A549 (cell line): ENCODE measurements around the gene ARL3. TPM values are rescaled to one million over a fixed set of nuclear protein-coding genes. Genes with fewer than 3 reads are reported as not detected.
"Not testable (repeated sequence)": the region's sequence is repeated elsewhere in the genome, so short reads cannot be mapped to it uniquely, and the experiment has no call there.

Source experiments
- ATAC-seq, 2 experiments: fragments of 200-7000 bp in 1 of 2; fragments of >200 bp in 1 of 2; cut with Nextera tagmentation in 1 of 2; cut with Tn5 transposase in 1 of 2; 3 replicates each; pipeline versions ENCODE4 v1.8.0 to v1.9.1; 2018 to 2020; ENCODE audit warnings: mild to moderate bottlenecking in 1 of 2, moderate library complexity in 1 of 2
- CTCF ChIA-PET: fragments of 300-600 bp; sonication (Branson Sonifier 250); formaldehyde crosslinking; extraction: SDS; loops from one replicate; lab custom pipeline; 2021; ENCODE audit warnings: antibody characterized with exemption, inconsistent platforms; lab: Yijun Ruan, JAX
- POLR2A ChIA-PET: fragments of 350-600 bp; formaldehyde crosslinking; extraction: SDS; loops from one replicate; lab custom pipeline; 2021; ENCODE audit warnings: antibody characterized with exemption, inconsistent platforms; lab: Yijun Ruan, JAX
- DNase-seq, 2 experiments: peaks; one replicate each; pipeline versions ENCODE4 v3.0.0 to v3.0.0-alpha.2; 2011 to 2016; ENCODE audit warnings: low read depth in 1 of 2, low spot score in 1 of 2
- FAIRE-seq: peaks from 2 replicates; lab custom pipeline; 2011; peaks lifted over from hg19 to GRCh38; lab: Jason Lieb, UNC
- H3K27ac ChIP-seq, 2 experiments: fragments of >200 bp; sonication (Bioruptor Twin); formaldehyde crosslinking; 3 replicates each; pipeline ENCODE4 v1.5.1; 2016 to 2017
- H3K4me1 ChIP-seq: fragments of >200 bp; sonication (Bioruptor Twin); formaldehyde crosslinking; 3 replicates; pipeline ENCODE4 v1.6.1; 2016
- H3K4me2 ChIP-seq: fragments of >200 bp; sonication (Bioruptor Twin); formaldehyde crosslinking; 3 replicates; pipeline ENCODE4 v1.6.1; 2016
- H3K4me3 ChIP-seq: fragments of >200 bp; sonication (Bioruptor Twin); formaldehyde crosslinking; 3 replicates; pipeline ENCODE4 v1.5.1; 2016
- H3K9me3 ChIP-seq: fragments of >200 bp; sonication (Bioruptor Twin); formaldehyde crosslinking; 3 replicates; pipeline ENCODE4 v1.6.1; 2016
- BHLHE40 ChIP-seq: IDR thresholded peaks from 2 replicates; pipeline ENCODE4 v1.6.1; 2012; ENCODE audit warnings: low read depth, low read length, inconsistent platforms
- CBX2 ChIP-seq: fragments of 200-600 bp; sonication (generic); IDR thresholded peaks from 2 replicates; pipeline ENCODE4 v1.6.1; 2016; ENCODE audit warnings: low read depth, mild to moderate bottlenecking, borderline replicate concordance
- E2F6 ChIP-seq: IDR thresholded peaks from 2 replicates; pipeline ENCODE4 v1.6.1; 2012; ENCODE audit warnings: low read depth, borderline replicate concordance
- EHMT2 ChIP-seq: fragments of 200-600 bp; sonication (generic); IDR thresholded peaks from 2 replicates; pipeline ENCODE4 v1.6.1; 2016; ENCODE audit warnings: antibody characterized with exemption, low read depth, mild to moderate bottlenecking, moderate library complexity
- ESRRA ChIP-seq: fragments of 150-350 bp; IDR thresholded peaks from 2 replicates; pipeline ENCODE4 v1.6.1; 2014; ENCODE audit warnings: mild to moderate bottlenecking, low read length, borderline replicate concordance
- FOSL2 ChIP-seq, 2 experiments: fragments of 450-650 bp in 1 of 2; fragments of >200 bp in 1 of 2; sonication (Bioruptor Twin) in 1 of 2; formaldehyde crosslinking; IDR thresholded peaks; 2 replicates each; pipeline versions ENCODE4 v1.5.0 to v1.6.1; 2016 to 2020; ENCODE audit warnings: mild to moderate bottlenecking in 1 of 2, moderate library complexity in 1 of 2
- HDAC2 ChIP-seq: fragments of 200-600 bp; sonication (generic); IDR thresholded peaks from 2 replicates; pipeline ENCODE4 v1.6.1; 2016
- HOXB13 ChIP-seq: fragments of 250-450 bp; sonication (Bioruptor Pico); IDR thresholded peaks from 2 replicates; pipeline ENCODE4 v1.5.0; 2020; ENCODE audit warnings: low read depth, mild to moderate bottlenecking, moderate library complexity
- KDM5A ChIP-seq: fragments of 200-600 bp; sonication (generic); IDR thresholded peaks from 2 replicates; pipeline ENCODE4 v1.6.1; 2016; ENCODE audit warnings: antibody characterized with exemption, mild to moderate bottlenecking
- NPAS2 ChIP-seq: fragments of 250-450 bp; sonication (Bioruptor Pico); IDR thresholded peaks from 2 replicates; pipeline ENCODE4 v1.8.0; 2022; ENCODE audit warnings: mild to moderate bottlenecking, moderate library complexity, borderline replicate concordance
- RAD21 ChIP-seq, 2 experiments: fragments of >200 bp in 1 of 2; sonication (Bioruptor Twin) in 1 of 2; formaldehyde crosslinking in 1 of 2; IDR thresholded peaks in 1 of 2; conservative IDR thresholded peaks in 1 of 2; 2 replicates in 1 of 2; 3 replicates in 1 of 2; pipeline ENCODE4 v1.6.1; 2012 to 2018; ENCODE audit warnings: inconsistent platforms in 1 of 2
- RARB ChIP-seq: fragments of 250-450 bp; sonication (Bioruptor Pico); IDR thresholded peaks from 2 replicates; pipeline ENCODE4 v1.8.0; 2021; ENCODE audit warnings: mild to moderate bottlenecking, moderate library complexity
- RCOR1 ChIP-seq: fragments of 150-350 bp; IDR thresholded peaks from 2 replicates; pipeline ENCODE4 v1.6.1; 2014; ENCODE audit warnings: antibody characterized with exemption, low read length, low read depth
- RFX5 ChIP-seq: fragments of 450-650 bp; IDR thresholded peaks from 2 replicates; pipeline ENCODE4 v1.7.1; 2014; ENCODE audit warnings: antibody characterized with exemption, mild to moderate bottlenecking, moderate library complexity
- RNF2 ChIP-seq: fragments of 200-600 bp; sonication (generic); IDR thresholded peaks from 2 replicates; pipeline ENCODE4 v1.6.1; 2016; ENCODE audit warnings: low read depth, mild to moderate bottlenecking, antibody characterized with exemption, moderate library complexity, borderline replicate concordance
- TFCP2L1 ChIP-seq: fragments of 250-450 bp; sonication (Bioruptor Pico); IDR thresholded peaks from 2 replicates; pipeline ENCODE4 v1.5.0; 2021; ENCODE audit warnings: mild to moderate bottlenecking
- TP53 ChIP-seq: fragments of 250-450 bp; sonication (Bioruptor Pico); IDR thresholded peaks from 2 replicates; pipeline ENCODE4 v1.5.0; 2021; ENCODE audit warnings: mild to moderate bottlenecking, moderate library complexity
- ZNF302 ChIP-seq: fragments of 250-450 bp; sonication (Bioruptor Pico); IDR thresholded peaks from 2 replicates; pipeline ENCODE4 v1.9.0; 2021; ENCODE audit warnings: inconsistent platforms, mild to moderate bottlenecking, moderate library complexity
- WGBS: methylation state at CpG from one replicate; pipeline ENCODE4 v1.1.6; 2017; ENCODE audit errors: missing lambda C conversion rate; 5-methylcytosine and 5-hydroxymethylcytosine counted together
- polyA plus RNA-seq, 4 experiments: library from polyadenylated mRNA; depleted of rRNA in 3 of 4; stranded (reverse); fragments of >200 nt; fragmentation: RNase III in 1 of 4; extraction: RNeasy Plus Mini Kit Qiagen cat#74134 plus additional on column Dnase treatment in 1 of 4; gene quantifications; 2 replicates in 3 of 4; 3 replicates in 1 of 4; pipeline ENCODE4 v1.2.3, GENCODE V29; 2011 to 2017
- TF ChIP-seq, protein P1 (sequence below): fragments of 250-450 bp; sonication (Bioruptor Pico); IDR thresholded peaks from 2 replicates; pipeline ENCODE4 v1.5.0; 2020; ENCODE audit warnings: low read depth, mild to moderate bottlenecking, moderate library complexity

Gene ARL3
- polyA plus RNA-seq, 2 of the 4 experiments (the other 2 are of a cell fraction): 20.2 to 21.3 TPM

GRCh38 chr10:102758933-102759262 is 44.7 kb upstream of the ARL3 start:
- H3K4me3 ChIP-seq, H3K27ac ChIP-seq, ATAC-seq, FAIRE-seq, H3K9me3 ChIP-seq, DNase-seq, H3K4me1 ChIP-seq, H3K4me2 ChIP-seq, POLR2A ChIA-PET, CTCF ChIA-PET: not testable (repeated sequence)
- WGBS: 91% methylated on average over 12 of the region's 12 CpGs

- H3K4me3 ChIP-seq: no peak overlapping the region
- no peaks in the 10 kb centered on the region for H3K9me3 ChIP-seq
- no peak for ATAC-seq
- no peak overlapping the region for H3K4me2 ChIP-seq
- no peak for DNase-seq
- H3K4me1 ChIP-seq: peaks cover 4% of the 10 kb centered on the region
- ChIA-PET CTCF (interaction anchor here (0.9 kb wide), 1 partner anchor 311 kb away, joined by 3 read pairs; no protein-coding TSS in a partner anchor), POLR2A (no interaction called here)
- no peak overlapping the region for H3K27ac ChIP-seq
- no peak for FAIRE-seq
- WGBS: 93% methylated on average over 9 of the region's 9 CpGs
- TF ChIP-seq RAD21 (conservative IDR thresholded peaks at IDR 0.05 in 1 of 2, IDR thresholded peaks at IDR 0.05 in 1 of 2) (no peak), TFCP2L1 (no peak), RFX5 (no peak), HDAC2 (no peak), BHLHE40 (no peak), RNF2 (no peak), NPAS2 (CRISPR knock-in tag) (no peak), RCOR1 (no peak), E2F6 (no peak), HOXB13 (CRISPR knock-in tag) (no peak), ZNF302 (CRISPR knock-in tag) (no peak), ESRRA (no peak), RARB (CRISPR knock-in tag) (no peak), KDM5A (no peak)
- TF ChIP-seq, protein P1, sequence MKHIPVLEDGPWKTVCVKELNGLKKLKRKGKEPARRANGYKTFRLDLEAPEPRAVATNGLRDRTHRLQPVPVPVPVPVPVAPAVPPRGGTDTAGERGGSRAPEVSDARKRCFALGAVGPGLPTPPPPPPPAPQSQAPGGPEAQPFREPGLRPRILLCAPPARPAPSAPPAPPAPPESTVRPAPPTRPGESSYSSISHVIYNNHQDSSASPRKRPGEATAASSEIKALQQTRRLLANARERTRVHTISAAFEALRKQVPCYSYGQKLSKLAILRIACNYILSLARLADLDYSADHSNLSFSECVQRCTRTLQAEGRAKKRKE (CRISPR knock-in tag): no peak
Measured at GRCh38 chr10:102758240-102758932, 44.2 kb upstream of the ARL3 start.

GRCh38 chr10:102757323-102757722 is 43.1 kb upstream of the ARL3 start:
- CTCF ChIA-PET: interaction anchor here (0.9 to 1.5 kb wide), 2 partner anchors 55 to 59 kb away, joined by 3 to 4 read pairs; no protein-coding TSS in a partner anchor
- POLR2A ChIA-PET: no interaction called here
- H3K4me3 ChIP-seq: no peak overlapping the region
- no peak overlapping the region for H3K4me2 ChIP-seq
- TF ChIP-seq FOSL2 (IDR thresholded peaks at IDR 0.05) (no peak), FOSL2 (CRISPR knock-in tag; IDR thresholded peaks at IDR 0.05) (no peak), EHMT2 (no peak), HOXB13 (CRISPR knock-in tag) (no peak)
- 97% methylated on average over 6 of the region's 6 CpGs for WGBS
- peak in 1 of 2 experiments; percentile 47; a peak in 1 of 6 replicates for ATAC-seq
- peaks cover 9% of the 10 kb centered on the region for H3K4me1 ChIP-seq
- no peak overlapping the region for H3K27ac ChIP-seq
- H3K9me3 ChIP-seq: no peaks in the 10 kb centered on the region
- no peak for FAIRE-seq
- no peak for DNase-seq

DNA sequence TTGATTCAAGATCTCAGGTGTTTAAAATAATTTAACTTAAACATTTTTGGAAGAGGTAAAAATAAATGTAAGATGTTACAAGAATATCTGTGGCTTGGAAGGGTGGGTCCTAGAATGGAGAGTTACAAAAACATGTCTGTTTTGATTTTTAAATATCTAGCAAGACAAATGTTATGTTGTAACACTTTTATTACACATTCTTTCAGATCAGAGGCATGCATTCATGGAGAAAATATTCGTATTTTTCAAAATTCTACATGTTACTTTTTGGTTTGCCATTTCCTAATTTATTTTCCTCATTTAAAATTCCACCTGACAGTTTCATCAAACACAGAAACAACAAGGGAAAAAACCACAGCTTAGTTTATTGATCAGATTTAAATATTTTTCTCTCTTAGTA is 39.5 kb upstream of the ARL3 start:
- FAIRE-seq: no peak
- DNase-seq: no peak
- Histone ChIP-seq H3K4me1 (peaks cover 9% of the 10 kb centered on the region), H3K4me2 (peak overlapping the region; percentile 25; the same call in 2 of the 3 replicates)
- 77% methylated on average over 1 of the region's 1 CpG for WGBS
- TF ChIP-seq RFX5 (no peak), CBX2 (no peak), TP53 (CRISPR knock-in tag) (no peak)
- TF ChIP-seq, all 56 proteins: peak for 0
- POLR2A ChIA-PET: no interaction called here
- Histone ChIP-seq H3K4me3 (no peak overlapping the region), H3K27ac (no peak overlapping the region), H3K9me3 (no peaks in the 10 kb centered on the region)
- CTCF ChIA-PET: interaction anchor here (0.6 to 3.3 kb wide), 20 partner anchors 10 to 732 kb away, joined by 3 to 14 read pairs (median 4); partner anchors contain the start of gene WBP1L
- no peak for ATAC-seq
